K562 (cell line): ENCODE data around the gene KRT8. TPM values are rescaled to one million over a fixed set of nuclear protein-coding genes. Genes with fewer than 3 reads are reported as not detected.

Experiments used
- ATAC-seq: fragments of 200-7000 bp; cut with Tn5 transposase; 3 replicates; pipeline ENCODE4 v1.9.1; 2020; ENCODE audit warnings: moderate library complexity
- BruUV-seq: library from RNA; stranded (reverse); fragments of 400-500 nt; replicated peaks from 2 replicates; lab custom pipeline; 2021; lab: Mats Ljungman, UMichigan
- CTCF ChIA-PET: fragments of 300-600 bp; formaldehyde crosslinking; extraction: SDS; loops from one replicate; lab custom pipeline; 2021; ENCODE audit warnings: low intra/inter-chr PET ratio; lab: Yijun Ruan, JAX
- POLR2A ChIA-PET: fragments of 300-600, 350-650 bp; sonication (Branson Sonifier 250); formaldehyde crosslinking; extraction: SDS; loops from one replicate; lab custom pipeline; 2021; ENCODE audit warnings: antibody characterized with exemption, inconsistent platforms; lab: Yijun Ruan, JAX
- DNase-seq, 4 experiments: peaks; one replicate each; pipeline versions ENCODE4 v3.0.0 to v3.0.0-alpha.2; 2011 to 2018; ENCODE audit warnings: low spot score in 3 of 4, mixed read lengths in 3 of 4; ENCODE audit errors: extremely low read depth in 1 of 4
- FAIRE-seq: peaks from 2 replicates; lab custom pipeline; 2011; peaks lifted over from hg19 to GRCh38; lab: Jason Lieb, UNC
- H2AFZ ChIP-seq: 2 replicates; pipeline ENCODE4 v1.6.0; 2011; ENCODE audit warnings: low read depth, low read length, control low read depth, inconsistent platforms
- H3K27ac ChIP-seq: fragments of 200-600 bp; 3 replicates; pipeline ENCODE4 v1.8.0; 2011; ENCODE audit warnings: low read depth, mild to moderate bottlenecking, control low read depth, inconsistent platforms, low read length, moderate library complexity, mixed read lengths; ENCODE audit errors: extremely low read depth
- H3K27me3 ChIP-seq, 2 experiments: fragments of 300-600 bp in 1 of 2; 2 replicates in 1 of 2; 3 replicates in 1 of 2; pipeline versions ENCODE4 v1.6.0 to v1.8.0; 2011; ENCODE audit warnings: inconsistent platforms in 2 of 2, low read length in 2 of 2, mild to moderate bottlenecking in 1 of 2, mixed read lengths in 1 of 2, moderate library complexity in 1 of 2; ENCODE audit not compliant: control insufficient read depth in 2 of 2, insufficient read depth in 2 of 2
- H3K36me3 ChIP-seq: fragments of 300-600 bp; 3 replicates; pipeline ENCODE4 v1.8.0; 2011; ENCODE audit warnings: mild to moderate bottlenecking, low read length, inconsistent platforms; ENCODE audit not compliant: control insufficient read depth, insufficient read depth
- H3K4me1 ChIP-seq, 2 experiments: fragments of 200-600 bp in 1 of 2; replicated peaks in 1 of 2; 2 replicates in 1 of 2; 3 replicates in 1 of 2; pipeline versions ENCODE4 v1.5.1 to v1.8.0; 2011; ENCODE audit warnings: inconsistent platforms in 2 of 2, low read length in 2 of 2, mild to moderate bottlenecking in 1 of 2, mixed read lengths in 1 of 2, moderate library complexity in 1 of 2; ENCODE audit not compliant: control insufficient read depth in 2 of 2, insufficient read depth in 2 of 2
- H3K4me2 ChIP-seq: 2 replicates; pipeline ENCODE4 v1.6.1; 2011; ENCODE audit warnings: low read length, control low read depth, inconsistent platforms, mixed read lengths; ENCODE audit not compliant: insufficient read depth
- H3K4me3 ChIP-seq: fragments of 200-600 bp; sonication (generic), shearing (Covaris generic); 2 replicates; pipeline ENCODE4 v1.5.1; 2016; ENCODE audit warnings: control low read depth, inconsistent platforms
- H3K79me2 ChIP-seq: fragments of 200-600 bp; 3 replicates; pipeline ENCODE4 v1.8.0; 2011; ENCODE audit warnings: low read length, inconsistent platforms; ENCODE audit not compliant: control insufficient read depth, insufficient read depth
- H3K9ac ChIP-seq, 2 experiments: 2 replicates each; pipeline versions ENCODE4 v1.6.0 to v1.6.1; 2011; ENCODE audit warnings: low read depth in 2 of 2, low read length in 2 of 2, control low read depth in 1 of 2, inconsistent platforms in 1 of 2, mild to moderate bottlenecking in 1 of 2, mixed read lengths in 1 of 2; ENCODE audit not compliant: insufficient read depth in 1 of 2
- H3K9me1 ChIP-seq: one replicate; pipeline ENCODE4 v1.6.0; 2011; ENCODE audit warnings: inconsistent platforms, mild to moderate bottlenecking, low read length, moderate library complexity; ENCODE audit not compliant: control insufficient read depth, insufficient read depth
- H3K9me3 ChIP-seq: replicated peaks from 2 replicates; pipeline ENCODE4 v1.5.1; 2011; ENCODE audit warnings: low read depth, low read length, inconsistent platforms; ENCODE audit not compliant: control insufficient read depth, insufficient read depth
- H4K20me1 ChIP-seq: replicated peaks from 2 replicates; pipeline ENCODE4 v1.6.1; 2011; ENCODE audit warnings: low read length, inconsistent platforms, mixed read lengths; ENCODE audit not compliant: control insufficient read depth, insufficient read depth
- CBX5 ChIP-seq: IDR thresholded peaks from 2 replicates; pipeline ENCODE4 v1.6.1; 2014; ENCODE audit warnings: low read depth, borderline replicate concordance
- EWSR1 ChIP-seq: fragments of 450-650 bp; IDR thresholded peaks from 2 replicates; pipeline ENCODE4 v1.6.1; 2018; ENCODE audit warnings: borderline replicate concordance, mild to moderate bottlenecking, low read depth, moderate library complexity; ENCODE audit not compliant: partially characterized antibody
- POLR2A ChIP-seq: fragments of 450-650 bp; conservative IDR thresholded peaks from 2 replicates; pipeline ENCODE4 v1.6.1; 2016
- PYGO2 ChIP-seq: fragments of 450-650 bp; IDR thresholded peaks from 2 replicates; pipeline ENCODE4 v1.6.1; 2016; ENCODE audit warnings: mild to moderate bottlenecking, missing genetic modification characterization, moderate library complexity, missing compliant biosample characterization
- SETDB1 ChIP-seq: IDR thresholded peaks from one replicate; pipeline ENCODE4 v1.6.1; 2012; ENCODE audit warnings: low read length, control low read depth, inconsistent platforms
- WGBS: fragments of 100-300 bp; shearing (Covaris generic); methylation state at CpG from one replicate; pipeline ENCODE4 v1.1.6; 2016; ENCODE audit warnings: low coverage, mixed read lengths; ENCODE audit not compliant: insufficient coverage; ENCODE audit errors: missing lambda C conversion rate; 5-methylcytosine and 5-hydroxymethylcytosine counted together
- in situ Hi-C: fragments of 300-500 bp; cut with MboI; formaldehyde crosslinking; loops from 4 replicates; pipeline ENCODE4 v1.15.0; 2018; ENCODE audit warnings: inconsistent platforms, mixed read lengths
- intact Hi-C: fragments of 100-400 bp; cut with micrococcal nuclease; formaldehyde crosslinking; loops from 2 replicates; pipeline ENCODE4 v1.14.2; 2022
- polyA plus RNA-seq, 8 experiments: library from polyadenylated mRNA; depleted of rRNA in 4 of 8; stranded (reverse) in 5 of 8; unstranded in 3 of 8; fragments of >200 nt; fragmentation: Nextera tagmentation in 2 of 8; fragmentation: Illumina TruSeq in 1 of 8; extraction: Ambion mirVana in 2 of 8; extraction: Trizol in 1 of 8; gene quantifications; 2 replicates each; pipeline versions ENCODE4 v1.2.1 to v1.2.3, GENCODE V29; 2011 to 2014; ENCODE audit warnings: inconsistent platforms in 1 of 8, missing spikeins in 1 of 8
- total RNA-seq, 7 experiments: library from RNA; depleted of rRNA in 6 of 7; stranded (reverse); fragments of >200 nt in 6 of 7; fragmentation: Illumina TruSeq in 2 of 7; extraction: Trizol in 2 of 7; gene quantifications; 2 replicates each; pipeline versions ENCODE4 v1.2.1 to v1.2.3, GENCODE V29; 2011 to 2021; ENCODE audit warnings: low replicate concordance in 1 of 7
- TF ChIP-seq, protein P1 (sequence below), 2 experiments: fragments of 200-800 bp in 1 of 2; sonication (Bioruptor generic) in 1 of 2; sonication (generic) in 1 of 2; formaldehyde crosslinking in 1 of 2; IDR thresholded peaks in 1 of 2; conservative IDR thresholded peaks in 1 of 2; 2 replicates each; pipeline versions ENCODE4 v1.5.0 to v1.6.1; 2016 to 2020; ENCODE audit warnings: missing compliant biosample characterization in 1 of 2, missing genetic modification characterization in 1 of 2, missing genetic modification reagents in 1 of 2
- TF ChIP-seq, protein P2 (sequence below): sonication (generic); formaldehyde crosslinking; IDR thresholded peaks from 2 replicates; pipeline ENCODE4 v1.8.1; 2023; ENCODE audit warnings: mild to moderate bottlenecking, missing genetic modification reagents
- TF ChIP-seq, protein P3 (sequence below), 2 experiments: fragments of 450-650 bp; IDR thresholded peaks; 2 replicates each; pipeline ENCODE4 v1.6.1; 2018; ENCODE audit warnings: mild to moderate bottlenecking in 2 of 2, low read depth in 1 of 2; ENCODE audit not compliant: partially characterized antibody in 2 of 2
- TF ChIP-seq, protein P4 (sequence below): fragments of 450-650 bp; formaldehyde crosslinking; IDR thresholded peaks from 2 replicates; pipeline ENCODE4 v1.4.0; 2022; ENCODE audit warnings: missing genetic modification characterization
- TF ChIP-seq, protein P5 (sequence below): sonication (generic); formaldehyde crosslinking; IDR thresholded peaks from 2 replicates; pipeline ENCODE4 v1.5.0; 2020; ENCODE audit warnings: missing genetic modification reagents

KRT8 gene
- total and polyA plus RNA-seq, 9 of the 15 experiments (the other 6 are each of a cell fraction or from before 2014, with no cell fraction given): 41.5 to 661 (median 260) TPM

DNA sequence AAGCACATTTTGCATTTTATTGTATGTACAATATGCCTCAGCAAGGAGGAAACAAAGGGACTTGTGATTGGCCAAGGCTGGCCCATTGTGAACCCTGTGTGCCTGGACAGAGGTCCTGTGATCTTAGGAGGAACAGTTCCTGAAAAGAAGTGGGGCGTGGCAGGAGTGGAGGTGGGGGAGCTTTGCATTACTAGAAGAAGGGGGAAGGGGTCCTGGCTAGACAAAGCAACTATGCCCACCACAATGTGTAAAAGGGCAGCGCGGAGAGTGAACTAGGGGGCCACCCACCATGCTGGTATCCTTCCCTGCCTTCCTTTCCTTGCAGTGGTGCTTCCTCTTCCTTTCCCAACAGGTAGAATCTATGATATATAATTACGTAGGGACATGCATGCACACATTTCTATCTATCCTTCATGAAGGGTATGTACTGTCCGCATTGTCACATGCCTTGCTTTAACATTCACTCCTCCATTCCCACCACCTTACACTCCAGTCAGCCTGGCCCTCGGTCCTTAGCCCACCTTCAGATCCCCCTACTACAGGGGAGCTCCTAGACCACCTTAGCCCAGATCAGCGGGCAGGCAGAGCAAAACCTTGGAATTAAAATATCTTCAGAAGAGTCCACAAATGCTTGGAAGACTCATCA, 12.5 kb downstream of the KRT8 start:
- Histone ChIP-seq H3K36me3 (peaks cover 10% of the 10 kb centered on the region; the same call in 1 of the 3 replicates), H3K4me3 (no peak overlapping the region), H2AFZ (peak overlapping the region; percentile 28; the same call in 1 of the 2 replicates), H3K27ac (no peak overlapping the region), H3K4me2 (no peak overlapping the region), H3K9me3 (no peaks in the 10 kb centered on the region), H3K9me1 (no peaks in the 10 kb centered on the region), H3K4me1 (peaks cover 8 to 10% of the 10 kb centered on the region in 2 experiments), H3K79me2 (no peaks in the 10 kb centered on the region), H4K20me1 (peaks cover 6% of the 10 kb centered on the region; the same call in 1 of the 2 replicates), H3K27me3 (no peaks in the 10 kb centered on the region), H3K9ac (no peak overlapping the region)
- BruUV-seq: no TSS peak
- in situ Hi-C loops: no loop called here
- ChIA-PET POLR2A (interaction anchor here (0.7 kb wide), 1 partner anchor 457 kb away, joined by 3 read pairs; no protein-coding TSS in a partner anchor), CTCF (no interaction called here)
- FAIRE-seq: no peak
- intact Hi-C loops: no loop called here
- ATAC-seq: no peak
- WGBS: 53% methylated on average over 7 of the region's 7 CpGs
- DNase-seq: no peak
- no peak for TF ChIP-seq SETDB1
- TF ChIP-seq, protein P1, sequence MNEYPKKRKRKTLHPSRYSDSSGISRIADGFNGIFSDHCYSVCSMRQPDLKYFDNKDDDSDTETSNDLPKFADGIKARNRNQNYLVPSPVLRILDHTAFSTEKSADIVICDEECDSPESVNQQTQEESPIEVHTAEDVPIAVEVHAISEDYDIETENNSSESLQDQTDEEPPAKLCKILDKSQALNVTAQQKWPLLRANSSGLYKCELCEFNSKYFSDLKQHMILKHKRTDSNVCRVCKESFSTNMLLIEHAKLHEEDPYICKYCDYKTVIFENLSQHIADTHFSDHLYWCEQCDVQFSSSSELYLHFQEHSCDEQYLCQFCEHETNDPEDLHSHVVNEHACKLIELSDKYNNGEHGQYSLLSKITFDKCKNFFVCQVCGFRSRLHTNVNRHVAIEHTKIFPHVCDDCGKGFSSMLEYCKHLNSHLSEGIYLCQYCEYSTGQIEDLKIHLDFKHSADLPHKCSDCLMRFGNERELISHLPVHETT (CRISPR knock-in tag; conservative IDR thresholded peaks at IDR 0.05 in 1 of 2, IDR thresholded peaks at IDR 0.05 in 1 of 2): no peak
- no peak for TF ChIP-seq CBX5
- TF ChIP-seq, protein P2, sequence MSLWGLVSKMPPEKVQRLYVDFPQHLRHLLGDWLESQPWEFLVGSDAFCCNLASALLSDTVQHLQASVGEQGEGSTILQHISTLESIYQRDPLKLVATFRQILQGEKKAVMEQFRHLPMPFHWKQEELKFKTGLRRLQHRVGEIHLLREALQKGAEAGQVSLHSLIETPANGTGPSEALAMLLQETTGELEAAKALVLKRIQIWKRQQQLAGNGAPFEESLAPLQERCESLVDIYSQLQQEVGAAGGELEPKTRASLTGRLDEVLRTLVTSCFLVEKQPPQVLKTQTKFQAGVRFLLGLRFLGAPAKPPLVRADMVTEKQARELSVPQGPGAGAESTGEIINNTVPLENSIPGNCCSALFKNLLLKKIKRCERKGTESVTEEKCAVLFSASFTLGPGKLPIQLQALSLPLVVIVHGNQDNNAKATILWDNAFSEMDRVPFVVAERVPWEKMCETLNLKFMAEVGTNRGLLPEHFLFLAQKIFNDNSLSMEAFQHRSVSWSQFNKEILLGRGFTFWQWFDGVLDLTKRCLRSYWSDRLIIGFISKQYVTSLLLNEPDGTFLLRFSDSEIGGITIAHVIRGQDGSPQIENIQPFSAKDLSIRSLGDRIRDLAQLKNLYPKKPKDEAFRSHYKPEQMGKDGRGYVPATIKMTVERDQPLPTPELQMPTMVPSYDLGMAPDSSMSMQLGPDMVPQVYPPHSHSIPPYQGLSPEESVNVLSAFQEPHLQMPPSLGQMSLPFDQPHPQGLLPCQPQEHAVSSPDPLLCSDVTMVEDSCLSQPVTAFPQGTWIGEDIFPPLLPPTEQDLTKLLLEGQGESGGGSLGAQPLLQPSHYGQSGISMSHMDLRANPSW: no peak
- TF ChIP-seq, protein P3, sequence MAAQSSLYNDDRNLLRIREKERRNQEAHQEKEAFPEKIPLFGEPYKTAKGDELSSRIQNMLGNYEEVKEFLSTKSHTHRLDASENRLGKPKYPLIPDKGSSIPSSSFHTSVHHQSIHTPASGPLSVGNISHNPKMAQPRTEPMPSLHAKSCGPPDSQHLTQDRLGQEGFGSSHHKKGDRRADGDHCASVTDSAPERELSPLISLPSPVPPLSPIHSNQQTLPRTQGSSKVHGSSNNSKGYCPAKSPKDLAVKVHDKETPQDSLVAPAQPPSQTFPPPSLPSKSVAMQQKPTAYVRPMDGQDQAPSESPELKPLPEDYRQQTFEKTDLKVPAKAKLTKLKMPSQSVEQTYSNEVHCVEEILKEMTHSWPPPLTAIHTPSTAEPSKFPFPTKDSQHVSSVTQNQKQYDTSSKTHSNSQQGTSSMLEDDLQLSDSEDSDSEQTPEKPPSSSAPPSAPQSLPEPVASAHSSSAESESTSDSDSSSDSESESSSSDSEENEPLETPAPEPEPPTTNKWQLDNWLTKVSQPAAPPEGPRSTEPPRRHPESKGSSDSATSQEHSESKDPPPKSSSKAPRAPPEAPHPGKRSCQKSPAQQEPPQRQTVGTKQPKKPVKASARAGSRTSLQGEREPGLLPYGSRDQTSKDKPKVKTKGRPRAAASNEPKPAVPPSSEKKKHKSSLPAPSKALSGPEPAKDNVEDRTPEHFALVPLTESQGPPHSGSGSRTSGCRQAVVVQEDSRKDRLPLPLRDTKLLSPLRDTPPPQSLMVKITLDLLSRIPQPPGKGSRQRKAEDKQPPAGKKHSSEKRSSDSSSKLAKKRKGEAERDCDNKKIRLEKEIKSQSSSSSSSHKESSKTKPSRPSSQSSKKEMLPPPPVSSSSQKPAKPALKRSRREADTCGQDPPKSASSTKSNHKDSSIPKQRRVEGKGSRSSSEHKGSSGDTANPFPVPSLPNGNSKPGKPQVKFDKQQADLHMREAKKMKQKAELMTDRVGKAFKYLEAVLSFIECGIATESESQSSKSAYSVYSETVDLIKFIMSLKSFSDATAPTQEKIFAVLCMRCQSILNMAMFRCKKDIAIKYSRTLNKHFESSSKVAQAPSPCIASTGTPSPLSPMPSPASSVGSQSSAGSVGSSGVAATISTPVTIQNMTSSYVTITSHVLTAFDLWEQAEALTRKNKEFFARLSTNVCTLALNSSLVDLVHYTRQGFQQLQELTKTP (IDR thresholded peaks at IDR 0.05; ENCODE audit: low read depth in 1 of 2, partially characterized antibody in 2 of 2): no peak
- TF ChIP-seq PYGO2 (tag): no peak
- TF ChIP-seq, protein P4, sequence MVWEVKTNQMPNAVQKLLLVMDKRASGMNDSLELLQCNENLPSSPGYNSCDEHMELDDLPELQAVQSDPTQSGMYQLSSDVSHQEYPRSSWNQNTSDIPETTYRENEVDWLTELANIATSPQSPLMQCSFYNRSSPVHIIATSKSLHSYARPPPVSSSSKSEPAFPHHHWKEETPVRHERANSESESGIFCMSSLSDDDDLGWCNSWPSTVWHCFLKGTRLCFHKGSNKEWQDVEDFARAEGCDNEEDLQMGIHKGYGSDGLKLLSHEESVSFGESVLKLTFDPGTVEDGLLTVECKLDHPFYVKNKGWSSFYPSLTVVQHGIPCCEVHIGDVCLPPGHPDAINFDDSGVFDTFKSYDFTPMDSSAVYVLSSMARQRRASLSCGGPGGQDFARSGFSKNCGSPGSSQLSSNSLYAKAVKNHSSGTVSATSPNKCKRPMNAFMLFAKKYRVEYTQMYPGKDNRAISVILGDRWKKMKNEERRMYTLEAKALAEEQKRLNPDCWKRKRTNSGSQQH (CRISPR knock-in tag): no peak
- TF ChIP-seq, protein P5, sequence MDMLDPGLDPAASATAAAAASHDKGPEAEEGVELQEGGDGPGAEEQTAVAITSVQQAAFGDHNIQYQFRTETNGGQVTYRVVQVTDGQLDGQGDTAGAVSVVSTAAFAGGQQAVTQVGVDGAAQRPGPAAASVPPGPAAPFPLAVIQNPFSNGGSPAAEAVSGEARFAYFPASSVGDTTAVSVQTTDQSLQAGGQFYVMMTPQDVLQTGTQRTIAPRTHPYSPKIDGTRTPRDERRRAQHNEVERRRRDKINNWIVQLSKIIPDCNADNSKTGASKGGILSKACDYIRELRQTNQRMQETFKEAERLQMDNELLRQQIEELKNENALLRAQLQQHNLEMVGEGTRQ (CRISPR knock-in tag): no peak
- TF ChIP-seq POLR2A: no peak
- no peak for TF ChIP-seq EWSR1
